ENCODE data around the gene KANK2.

KANK2 gene

GRCh38 chr19:11225172-11225571 lies 27.8 kb upstream of the KANK2 start:
- no peak for DNase-seq

DNA sequence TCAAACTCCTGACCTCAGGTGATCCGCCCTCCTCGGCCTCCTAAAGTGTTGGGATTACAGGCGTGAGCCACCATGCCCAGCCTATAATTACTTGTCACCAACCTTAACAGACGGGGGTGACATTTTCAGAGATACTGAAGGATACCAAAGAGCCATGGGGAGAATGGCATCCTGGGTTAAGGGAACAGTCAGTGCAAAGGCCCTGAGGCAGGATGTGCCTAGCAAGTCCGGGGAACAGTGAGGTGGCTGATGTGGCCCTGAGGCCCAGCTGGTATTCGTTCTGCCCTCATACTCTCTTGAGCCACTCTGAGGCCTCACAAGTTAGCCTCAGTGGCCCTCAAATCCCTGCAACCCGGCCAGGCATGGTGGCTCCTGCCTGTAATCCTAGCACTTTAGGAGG lies 27.1 kb upstream of the KANK2 start:
- DNase-seq = no peak

DNA sequence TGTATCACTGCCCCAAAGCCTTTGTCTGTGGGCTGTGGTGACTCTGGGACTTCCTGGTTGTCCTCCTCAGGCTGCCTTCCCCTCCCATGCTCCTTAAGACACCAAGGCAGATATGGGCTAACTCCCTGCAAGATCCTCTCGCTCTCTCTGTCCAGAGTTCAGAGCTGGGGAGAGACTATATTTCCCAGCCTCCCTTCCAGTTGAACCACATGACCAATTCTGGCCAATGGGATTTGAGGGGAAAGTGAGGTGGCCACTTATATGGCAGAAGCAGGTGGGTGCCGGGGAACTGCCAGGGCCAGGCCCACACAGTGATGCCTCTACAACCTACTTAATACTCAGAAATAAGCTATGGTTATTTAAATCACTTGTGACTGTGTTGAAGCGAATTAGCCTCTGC lies 25.9 kb upstream of the KANK2 start:
- no peak for DNase-seq

DNA sequence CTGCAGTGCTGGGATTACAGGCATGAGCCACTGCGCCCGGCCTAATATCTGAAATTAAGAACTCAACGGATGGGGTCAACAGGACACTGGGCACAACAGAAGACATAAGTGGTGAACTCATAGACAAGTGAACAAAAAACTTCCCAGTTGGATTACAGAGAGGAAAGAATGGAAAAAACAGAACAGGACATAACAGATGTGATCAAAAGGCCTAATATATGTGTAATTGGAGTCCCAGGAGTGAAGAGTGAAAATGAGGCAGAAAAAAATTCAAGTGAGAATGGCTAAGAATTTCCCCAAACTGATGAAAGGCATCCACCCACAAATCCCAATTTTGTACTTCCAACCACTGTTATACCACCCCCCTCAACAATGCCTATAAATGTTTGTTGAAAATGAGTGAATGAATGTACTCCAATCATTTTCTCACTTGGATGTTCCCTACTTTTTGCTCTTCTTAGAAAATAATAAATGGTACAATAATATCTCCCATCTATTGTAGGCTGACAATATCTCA lies 23.8 kb upstream of the KANK2 start:
- DNase-seq = no peak

DNA sequence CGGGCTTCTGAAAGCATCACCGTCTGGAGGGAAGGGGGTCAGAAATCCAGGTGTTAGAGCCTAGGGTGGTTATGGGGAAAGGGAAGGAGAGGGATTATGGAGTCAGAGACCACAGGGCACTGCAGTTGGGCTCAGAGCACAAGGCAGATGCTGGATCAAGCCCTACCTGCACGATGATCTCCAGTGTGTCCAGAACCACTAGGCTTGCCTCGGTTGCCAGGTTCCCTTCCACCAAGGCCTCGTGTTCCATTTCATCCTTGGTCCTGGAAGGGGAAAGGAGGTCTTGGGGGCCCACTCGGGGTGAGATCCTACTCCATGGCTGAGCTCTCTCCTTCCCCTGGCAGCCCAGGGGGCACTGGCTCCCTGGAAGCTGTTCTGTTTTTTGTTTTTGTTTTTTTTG lies 17.0 kb upstream of the KANK2 start:
- no peak for DNase-seq

- no peak for DNase-seq
Measured at GRCh38 chr19:11210656-11210928, 13.2 kb upstream of the KANK2 start.

DNA sequence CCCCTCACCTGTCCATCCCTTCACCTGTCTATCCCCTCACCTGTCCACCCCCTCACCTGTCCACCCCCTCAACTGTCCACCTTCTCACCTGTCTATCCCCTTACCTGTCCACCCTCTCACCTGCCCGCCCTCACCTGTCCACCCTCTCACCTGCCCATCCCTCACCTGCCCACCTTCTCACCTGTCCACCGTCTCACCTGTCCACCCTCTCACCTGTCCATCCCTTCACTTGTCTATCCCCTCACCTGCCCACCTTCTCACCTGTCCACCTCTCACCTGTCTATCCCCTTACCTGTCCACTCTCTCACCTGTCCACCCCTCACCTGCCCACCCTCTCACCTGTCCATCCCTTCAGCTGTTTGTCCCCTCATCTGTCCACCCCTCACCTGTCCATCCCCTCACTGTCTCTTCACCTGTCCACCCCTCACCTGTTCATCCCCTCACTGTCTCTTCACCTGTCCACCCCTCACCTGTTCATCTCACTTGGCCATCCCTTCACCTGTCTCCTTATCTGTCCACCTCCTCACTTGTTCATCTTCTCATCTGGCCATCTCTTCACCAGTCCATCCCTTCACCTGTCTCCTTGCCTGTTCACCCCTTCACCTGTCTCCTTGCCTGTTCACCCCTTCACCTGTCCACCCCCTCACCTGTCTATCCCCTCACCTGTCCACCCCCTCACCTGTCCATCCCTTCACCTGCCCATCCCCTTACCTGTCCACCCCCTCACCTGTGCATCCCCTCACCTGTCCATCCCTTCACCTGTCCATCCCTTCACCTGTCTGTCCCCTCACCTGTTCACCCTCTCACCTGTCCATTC lies 12.7 kb upstream of the KANK2 start:
- DNase-seq = no peak

DNA sequence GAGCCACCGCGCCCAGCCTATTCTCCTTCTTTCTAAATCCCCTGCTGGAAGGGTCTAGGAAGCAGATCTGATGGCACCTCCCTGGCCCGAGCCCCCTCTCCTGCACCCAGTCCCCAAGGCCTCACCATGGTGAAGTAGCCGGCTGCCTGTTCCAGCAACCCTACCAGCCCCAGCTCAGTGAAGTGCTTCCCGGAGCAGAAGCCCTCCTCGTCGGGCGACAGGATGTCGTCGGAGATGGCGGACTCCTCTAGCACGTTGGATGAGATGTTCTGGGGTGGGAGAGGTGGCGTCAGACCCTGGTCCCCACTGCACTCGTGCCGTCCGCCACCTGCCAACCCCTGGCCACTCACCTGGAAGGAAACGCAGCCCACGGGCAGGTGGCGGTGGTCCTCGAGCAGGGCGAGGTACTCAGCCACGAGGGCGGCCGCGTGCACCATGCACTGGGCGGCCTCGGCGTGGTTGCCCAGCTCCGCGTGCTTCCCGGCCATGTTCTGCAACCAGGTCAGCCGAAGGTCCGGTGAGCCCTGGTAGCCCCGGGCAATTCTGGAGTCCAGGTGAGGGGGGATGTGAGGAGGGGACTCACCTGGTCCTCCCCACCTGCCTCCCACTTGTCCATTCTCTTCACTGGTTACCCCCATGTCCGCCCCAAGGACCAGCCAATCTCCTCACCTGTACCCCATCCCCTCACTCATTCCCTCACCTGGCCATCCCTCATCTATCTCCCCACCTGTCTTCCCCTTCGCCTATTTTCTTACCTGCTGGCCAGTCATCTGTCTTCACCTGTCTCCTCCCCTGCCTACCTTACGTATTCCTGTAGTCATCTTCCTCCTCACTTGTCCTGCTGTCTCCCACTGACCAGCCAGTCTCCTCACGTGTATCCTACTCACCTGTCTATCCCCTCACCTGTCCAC lies 11.5 kb upstream of the KANK2 start:
- no peak for DNase-seq

- no peak for DNase-seq
Measured at GRCh38 chr19:11205939-11206570, 8.7 kb upstream of the KANK2 start.

DNA sequence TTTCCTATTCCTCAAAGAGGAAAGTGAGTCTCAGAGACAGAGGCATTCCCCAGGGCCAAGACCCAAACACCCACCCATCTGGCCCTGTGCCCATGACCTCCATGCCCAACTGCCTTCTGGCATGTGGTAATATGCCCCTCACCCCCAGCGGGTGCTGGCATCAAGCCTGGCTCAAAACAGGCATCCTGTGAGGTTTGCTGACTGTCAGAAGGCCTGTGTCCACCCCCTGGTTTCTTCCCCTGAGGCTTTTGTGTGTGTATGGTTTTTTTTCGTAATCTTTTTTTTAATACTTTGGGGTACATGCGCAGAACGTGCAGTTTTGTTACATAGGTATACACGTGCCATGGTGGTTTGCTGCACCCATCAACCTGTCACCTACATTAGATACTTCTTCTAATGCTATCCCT lies 7.6 kb upstream of the KANK2 start:
- DNase-seq = no peak

DNA sequence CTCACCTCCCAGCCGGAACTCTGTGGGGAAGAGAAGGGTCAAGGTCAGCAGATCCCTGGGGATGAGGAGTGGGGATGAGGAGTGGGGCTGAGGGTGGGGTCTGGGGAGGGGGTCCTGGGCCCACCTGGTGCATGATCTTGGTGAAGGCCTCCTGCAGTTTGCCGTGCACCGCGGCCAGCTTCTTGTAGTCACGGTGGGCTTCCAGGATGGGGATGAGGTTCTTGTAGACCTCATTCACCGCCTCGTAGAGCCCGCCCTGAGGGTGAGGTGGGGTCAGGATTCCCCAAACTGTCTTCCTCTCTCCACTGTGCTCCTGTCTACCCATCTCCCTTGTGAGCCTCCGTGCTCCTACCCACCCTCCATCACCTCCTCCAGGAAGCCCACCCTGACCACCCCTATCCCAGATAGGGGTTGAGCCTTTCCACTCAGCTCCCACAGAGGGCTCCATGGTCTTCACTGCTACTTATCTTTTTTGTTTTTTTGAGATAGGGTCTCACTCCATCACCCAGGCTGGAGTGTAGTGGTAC lies 6.8 kb upstream of the KANK2 start:
- no peak for DNase-seq

DNA sequence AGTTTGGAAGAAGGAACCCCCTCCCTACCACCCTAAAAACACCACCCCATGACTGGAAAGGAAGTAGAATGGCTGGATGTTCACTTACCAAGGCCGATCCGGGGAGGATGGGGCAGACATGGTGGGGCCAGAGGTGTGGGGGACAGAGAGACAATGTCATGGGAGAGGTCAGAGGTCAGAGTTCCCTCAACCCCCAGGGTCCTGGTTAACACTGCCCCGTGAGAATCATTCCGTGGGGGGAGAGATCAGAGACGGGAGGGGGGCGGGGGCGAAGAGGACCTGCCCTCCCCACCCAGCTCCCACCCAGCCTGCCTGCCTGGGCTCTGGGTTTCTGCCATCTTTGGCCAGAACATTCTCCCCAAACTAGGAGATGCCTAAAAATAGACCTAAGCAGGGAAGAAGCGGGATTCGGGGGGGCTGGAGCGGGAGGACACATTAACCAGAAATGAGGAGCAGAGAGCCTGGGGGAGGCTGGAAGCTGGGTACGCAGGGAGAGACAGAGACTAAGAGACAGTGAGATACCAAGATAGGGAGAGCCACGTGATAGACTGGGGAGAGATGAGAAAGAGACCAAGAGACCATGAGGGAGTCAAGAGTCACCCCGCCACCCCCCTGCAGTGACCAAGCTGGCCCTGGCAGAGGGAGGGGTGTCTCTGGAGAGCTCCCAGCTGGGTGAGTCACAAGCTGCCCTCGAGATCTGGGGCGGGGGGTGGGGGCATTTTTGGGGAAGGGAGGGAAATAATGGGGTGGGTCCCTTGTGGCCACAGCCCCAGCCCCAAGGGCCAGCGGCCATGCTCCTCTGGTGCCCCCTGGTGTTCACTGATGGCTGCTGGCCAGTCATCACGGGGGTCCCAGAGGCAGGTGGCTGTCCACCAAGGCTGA lies 6.1 kb upstream of the KANK2 start:
- DNase-seq = peak; percentile 34

DNA sequence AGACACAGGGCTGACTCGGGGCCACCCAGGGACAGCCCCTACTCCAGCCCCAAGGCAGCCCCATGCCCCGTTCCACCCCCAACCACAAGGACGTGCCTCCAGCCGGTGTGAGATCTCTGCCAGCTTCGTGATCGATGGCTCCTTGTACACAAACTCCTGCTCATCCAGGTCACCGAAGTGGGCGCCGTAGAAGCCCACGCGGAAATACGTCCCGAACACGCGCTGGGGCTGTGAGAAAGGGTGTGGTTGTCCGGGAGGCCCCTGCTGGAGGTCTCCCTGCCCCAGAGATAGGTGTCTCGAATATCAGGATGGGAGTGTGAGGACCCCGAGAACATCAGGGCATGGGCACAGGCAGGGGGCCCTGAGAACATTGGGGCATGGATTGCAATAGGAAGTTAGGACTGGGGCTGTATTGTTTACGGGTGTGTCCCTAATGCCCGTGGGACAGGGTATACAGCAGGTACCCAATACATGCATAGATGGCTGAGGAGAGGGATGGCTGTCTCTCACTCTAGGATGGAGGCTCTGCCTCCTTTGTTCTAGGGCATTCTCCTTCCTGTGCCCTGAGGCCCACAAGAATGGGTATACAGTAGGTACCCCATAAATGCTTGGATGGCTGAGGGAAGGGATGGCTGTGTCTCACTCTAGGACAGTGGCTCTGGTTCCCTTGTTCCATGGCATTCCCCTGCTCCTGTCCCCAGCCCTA lies 5.3 kb upstream of the KANK2 start:
- DNase-seq = no peak

GRCh38 chr19:11201791-11202190 lies 4.4 kb upstream of the KANK2 start:
- DNase-seq = no peak

DNA sequence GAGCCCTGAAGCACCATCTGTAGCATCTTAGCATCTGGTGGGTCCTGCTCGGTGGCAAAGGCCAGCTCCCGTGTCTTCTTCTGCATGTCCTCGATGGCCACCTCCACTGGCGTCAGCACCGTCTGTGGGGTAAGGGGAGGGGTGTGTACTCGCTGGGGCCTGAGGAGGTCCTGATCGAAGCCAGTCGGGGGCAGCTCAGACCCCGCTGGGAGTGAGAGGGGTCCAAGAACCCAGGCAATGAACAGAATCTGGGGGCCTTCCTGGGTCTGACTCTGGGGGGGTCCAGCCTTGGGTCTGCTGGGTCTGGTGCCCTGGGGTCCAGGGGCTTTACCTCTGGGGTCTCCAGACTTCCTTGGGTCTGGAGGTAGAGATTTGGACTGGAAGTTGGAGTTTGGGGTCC lies 3.6 kb upstream of the KANK2 start:
- DNase-seq = no peak

DNA sequence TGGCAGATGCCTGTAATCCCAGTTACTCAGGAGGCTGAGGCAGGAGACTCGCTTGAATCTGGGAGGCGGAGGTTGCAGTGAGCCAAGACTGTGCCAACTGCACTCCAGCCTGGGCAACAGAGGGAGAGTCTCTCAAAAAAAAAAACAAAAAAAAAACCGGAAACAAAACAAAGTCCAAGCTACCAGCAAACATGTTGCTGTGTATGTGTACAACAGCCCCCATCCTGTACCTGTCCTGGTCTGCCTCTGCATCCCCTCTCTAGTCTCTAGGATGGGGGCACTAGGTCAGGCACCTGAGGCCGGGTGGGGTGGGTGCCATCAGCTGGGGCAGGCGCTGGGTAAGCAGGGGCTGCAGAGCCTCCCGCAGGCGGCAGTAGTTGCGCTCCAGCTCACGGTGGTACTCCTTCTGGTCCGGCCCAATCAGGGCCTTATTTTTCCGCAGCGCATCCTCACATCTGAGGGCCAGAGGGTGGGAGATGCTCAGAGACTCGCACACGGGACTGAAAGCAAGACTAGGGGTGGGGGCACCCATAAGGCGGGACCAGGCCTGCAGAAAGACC lies 2.8 kb upstream of the KANK2 start:
- DNase-seq = no peak

DNA sequence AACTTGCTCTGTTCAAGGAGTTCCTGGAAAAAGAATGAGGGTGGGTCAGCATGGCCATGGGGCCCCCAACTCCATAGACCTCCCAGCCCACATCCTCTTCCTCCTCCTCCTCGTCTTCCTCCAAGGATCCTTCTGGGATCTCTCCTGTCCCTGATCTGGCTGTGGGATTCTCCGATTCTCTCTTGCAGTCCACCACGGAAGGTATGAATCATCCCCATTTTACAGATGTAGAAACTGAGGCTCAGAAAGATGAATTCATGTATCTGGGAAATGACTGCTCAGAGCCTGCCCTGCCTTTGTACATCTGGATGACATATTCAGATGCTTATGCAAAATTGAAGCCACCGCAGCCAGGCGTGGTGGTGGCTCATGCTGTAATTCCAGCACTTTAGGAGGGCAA lies 2.2 kb upstream of the KANK2 start:
- no peak for DNase-seq

GRCh38 chr19:11198769-11199424 lies 1.6 kb upstream of the KANK2 start:
- no peak for DNase-seq

- DNase-seq = no peak
Measured at GRCh38 chr19:11198175-11198534, 810 bp upstream of the KANK2 start.

DNA sequence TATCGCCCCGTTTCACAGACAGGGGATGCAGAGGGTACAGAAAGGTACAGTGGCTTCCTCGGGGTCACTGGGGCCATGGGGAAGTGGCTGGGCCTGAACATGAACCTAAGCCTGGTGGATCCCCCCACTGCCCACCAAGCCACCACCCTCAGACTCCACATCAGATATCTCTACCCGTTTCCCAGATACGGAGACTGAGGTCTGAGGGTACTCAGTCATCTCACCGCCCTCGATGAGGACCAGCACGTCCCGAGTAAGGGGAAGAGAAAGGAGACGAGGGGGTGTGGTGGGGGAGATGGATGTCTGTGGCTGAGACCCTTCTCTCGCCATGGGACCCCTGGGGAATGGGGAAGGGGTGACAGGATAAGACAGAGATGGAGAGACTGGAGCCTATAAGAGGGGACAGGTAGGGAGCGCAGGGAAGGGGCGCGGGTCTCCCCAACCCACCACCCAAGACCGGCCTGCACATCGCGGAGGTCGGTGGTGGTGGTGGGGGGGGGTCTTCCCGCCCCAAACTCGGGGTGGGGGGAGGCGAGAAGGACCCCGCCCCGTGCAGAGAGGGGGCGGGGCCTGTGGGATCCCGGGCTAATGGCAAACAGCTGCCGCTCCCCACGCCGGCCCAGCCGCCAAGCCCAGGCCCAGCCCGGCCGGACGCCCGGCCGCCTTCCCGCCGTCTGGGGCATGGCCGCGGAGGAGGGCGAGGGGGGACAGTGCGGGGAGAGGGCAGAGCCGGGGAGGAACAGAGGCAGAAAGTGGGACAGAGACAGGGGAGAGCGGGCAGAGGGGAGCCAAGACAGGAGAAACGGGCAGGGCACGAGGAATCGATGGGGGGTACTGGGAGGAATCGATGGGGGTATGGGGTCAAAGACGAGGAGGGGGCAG lies 698 bp downstream of the KANK2 start:
- no peak for DNase-seq

Data from activated CD4-positive, alpha-beta T cell treated with anti-CD3 and anti-CD28 coated beads, Interleukin-10, Interleukin-2, amounts not matched to agents 100 ng/mL and 50 ng/mL, durations not matched to agents 16 hours and 8 hours (primary cell).